Karpas-422 (cell line): ENCODE data around the gene GSX2. TPM values are rescaled to one million over a fixed set of nuclear protein-coding genes. Genes with fewer than 3 reads are reported as not detected.

Experiments
- DNase-seq: peaks from one replicate; pipeline ENCODE4 v3.0.0-alpha.2; 2015
- H2AFZ ChIP-seq: fragments of 200-600 bp; sonication (generic); 2 replicates; pipeline ENCODE4 v1.6.1; 2014; ENCODE audit warnings: antibody characterized with exemption, low read length, mixed read lengths
- H3K27ac ChIP-seq: fragments of 200-600 bp; sonication (generic); 2 replicates; pipeline ENCODE4 v1.5.1; 2014; ENCODE audit warnings: mild to moderate bottlenecking, low read length, moderate library complexity
- H3K27me3 ChIP-seq: fragments of 200-600 bp; sonication (generic); 2 replicates; pipeline ENCODE4 v1.6.1; 2014; ENCODE audit warnings: low read length, mixed read lengths
- H3K36me3 ChIP-seq: fragments of 200-600 bp; sonication (generic); 2 replicates; pipeline ENCODE4 v1.6.1; 2014; ENCODE audit warnings: low read length, mixed read lengths; ENCODE audit not compliant: insufficient read depth
- H3K4me1 ChIP-seq: fragments of 200-600 bp; sonication (generic); 2 replicates; pipeline ENCODE4 v1.6.1; 2014; ENCODE audit warnings: mild to moderate bottlenecking, low read length, mixed read lengths
- H3K4me2 ChIP-seq: fragments of 200-600 bp; sonication (generic); 2 replicates; pipeline ENCODE4 v1.6.1; 2014; ENCODE audit warnings: low read length, low read depth, mild to moderate bottlenecking; ENCODE audit not compliant: poor library complexity, severe bottlenecking
- H3K4me3 ChIP-seq: fragments of 200-600 bp; sonication (generic); 2 replicates; pipeline ENCODE4 v1.5.1; 2014; ENCODE audit warnings: mild to moderate bottlenecking, antibody characterized with exemption, low read length, mixed read lengths
- H3K79me2 ChIP-seq: fragments of 200-600 bp; sonication (generic); 2 replicates; pipeline ENCODE4 v1.6.1; 2014; ENCODE audit warnings: mild to moderate bottlenecking, low read length, mixed read lengths
- H3K9ac ChIP-seq: fragments of 200-600 bp; sonication (generic); 2 replicates; pipeline ENCODE4 v1.6.0; 2014; ENCODE audit warnings: low read length
- H3K9me2 ChIP-seq: fragments of 200-600 bp; sonication (generic), shearing (Covaris generic); replicated peaks from 2 replicates; pipeline ENCODE4 v1.6.0; 2014; ENCODE audit warnings: mild to moderate bottlenecking, low read length, moderate library complexity; ENCODE audit not compliant: insufficient read depth
- H3K9me3 ChIP-seq: fragments of 300-700, 200-600 bp; sonication (generic); 2 replicates; pipeline ENCODE4 v1.6.1; 2014; ENCODE audit warnings: low read length, mixed read lengths
- H4K20me1 ChIP-seq: fragments of 200-600 bp; sonication (generic); 2 replicates; pipeline ENCODE4 v1.6.1; 2014; ENCODE audit warnings: mild to moderate bottlenecking, antibody characterized with exemption, low read length, low read depth; ENCODE audit not compliant: insufficient read depth
- total RNA-seq: library from RNA; depleted of rRNA; stranded (reverse); fragments of >200 nt; shearing (Covaris generic); gene quantifications from 2 replicates; pipeline ENCODE4 v1.2.3, GENCODE V29; 2014; ENCODE audit warnings: low replicate concordance

GSX2 gene
- total RNA-seq, 1 experiment from 2014 or later = 9.5 TPM

GRCh38 chr4:54094451-54094850 lies 5.5 kb upstream of the GSX2 start:
- H3K9ac ChIP-seq = no peak overlapping the region
- peaks cover 60% of the 10 kb centered on the region for H3K4me1 ChIP-seq
- H3K9me2 ChIP-seq = no peaks in the 10 kb centered on the region
- H3K4me3 ChIP-seq = no peak overlapping the region
- H3K79me2 ChIP-seq = peaks cover 4% of the 10 kb centered on the region; the same call in 1 of the 2 replicates
- H3K36me3 ChIP-seq = no peaks in the 10 kb centered on the region; the same call in 1 of the 2 replicates
- H2AFZ ChIP-seq = no peak overlapping the region
- no peak for DNase-seq
- no peaks in the 10 kb centered on the region for H4K20me1 ChIP-seq
- H3K27me3 ChIP-seq = no peaks in the 10 kb centered on the region
- H3K4me2 ChIP-seq = no peak overlapping the region
- no peaks in the 10 kb centered on the region for H3K9me3 ChIP-seq
- H3K27ac ChIP-seq = no peak overlapping the region

- peaks cover 4% of the 10 kb centered on the region; the same call in 1 of the 2 replicates for H3K79me2 ChIP-seq
- DNase-seq = no peak
- peaks cover 65% of the 10 kb centered on the region for H3K4me1 ChIP-seq
- H3K9ac ChIP-seq = no peak overlapping the region
- H3K4me2 ChIP-seq = no peak overlapping the region
- H3K36me3 ChIP-seq = no peaks in the 10 kb centered on the region
- no peaks in the 10 kb centered on the region for H3K27me3 ChIP-seq
- H2AFZ ChIP-seq = peak overlapping the region; percentile 9; the same call in 1 of the 2 replicates
- no peaks in the 10 kb centered on the region for H3K9me3 ChIP-seq
- no peak overlapping the region for H3K4me3 ChIP-seq
- no peak overlapping the region for H3K27ac ChIP-seq
- no peaks in the 10 kb centered on the region for H4K20me1 ChIP-seq
- no peaks in the 10 kb centered on the region for H3K9me2 ChIP-seq
Measured at GRCh38 chr4:54095110-54095825, 4.7 kb upstream of the GSX2 start.

- H3K27ac ChIP-seq = no peak overlapping the region
- H4K20me1 ChIP-seq = no peaks in the 10 kb centered on the region
- H3K4me3 ChIP-seq = no peak overlapping the region
- H3K9me2 ChIP-seq = no peaks in the 10 kb centered on the region
- no peaks in the 10 kb centered on the region for H3K79me2 ChIP-seq
- H3K4me1 ChIP-seq = peaks cover 65% of the 10 kb centered on the region
- H3K9me3 ChIP-seq = no peaks in the 10 kb centered on the region
- DNase-seq = no peak
- no peak overlapping the region for H3K9ac ChIP-seq
- no peak overlapping the region for H2AFZ ChIP-seq
- H3K27me3 ChIP-seq = no peaks in the 10 kb centered on the region
- no peaks in the 10 kb centered on the region; the same call in 1 of the 2 replicates for H3K36me3 ChIP-seq
- H3K4me2 ChIP-seq = no peak overlapping the region
Measured at GRCh38 chr4:54096295-54096962, 3.5 kb upstream of the GSX2 start.

- Histone ChIP-seq H3K9me2 (no peaks in the 10 kb centered on the region), H3K27me3 (no peaks in the 10 kb centered on the region), H3K9ac (no peak overlapping the region), H3K4me1 (peaks cover 65% of the 10 kb centered on the region), H3K79me2 (no peaks in the 10 kb centered on the region), H3K9me3 (no peaks in the 10 kb centered on the region), H3K27ac (no peak overlapping the region), H3K4me2 (no peak overlapping the region), H3K36me3 (no peaks in the 10 kb centered on the region; the same call in 1 of the 2 replicates), H4K20me1 (no peaks in the 10 kb centered on the region), H3K4me3 (no peak overlapping the region), H2AFZ (no peak overlapping the region)
- no peak for DNase-seq
Measured at GRCh38 chr4:54097152-54097551, 2.8 kb upstream of the GSX2 start.

- Histone ChIP-seq H3K4me2 (peak overlapping the region; percentile 79), H3K9ac (peak overlapping the region; percentile 78), H3K4me1 (peaks cover 61% of the 10 kb centered on the region), H3K9me3 (no peaks in the 10 kb centered on the region), H3K36me3 (no peaks in the 10 kb centered on the region; the same call in 1 of the 2 replicates), H3K27ac (no peak overlapping the region), H3K79me2 (no peaks in the 10 kb centered on the region), H3K4me3 (peak overlapping the region; percentile 72; the same call in 1 of the 2 replicates), H3K9me2 (no peaks in the 10 kb centered on the region), H3K27me3 (no peaks in the 10 kb centered on the region), H4K20me1 (no peaks in the 10 kb centered on the region), H2AFZ (no peak overlapping the region)
- no peak for DNase-seq
Measured at GRCh38 chr4:54098375-54098774, 1.6 kb upstream of the GSX2 start.

GRCh38 chr4:54099287-54099747 lies 646 bp upstream of the GSX2 start:
- H3K9me2 ChIP-seq = no peaks in the 10 kb centered on the region
- peak overlapping the region; percentile 99 for H2AFZ ChIP-seq

GRCh38 chr4:54100595-54101189 lies 729 bp downstream of the GSX2 start:
- Histone ChIP-seq H3K4me2 (peak overlapping the region; percentile 79), H3K4me3 (peak overlapping the region; percentile 72)

More at GRCh38 chr4:54099287-54099747, 646 bp upstream of the GSX2 start:
- peak overlapping the region; percentile 75 for H3K27ac ChIP-seq
- DNase-seq = peak; percentile 63
- peaks cover 60% of the 10 kb centered on the region for H3K4me1 ChIP-seq
- H3K9ac ChIP-seq = peak overlapping the region; percentile 78
- no peaks in the 10 kb centered on the region for H3K27me3 ChIP-seq
- no peaks in the 10 kb centered on the region; the same call in 1 of the 2 replicates for H3K36me3 ChIP-seq
- no peaks in the 10 kb centered on the region for H3K79me2 ChIP-seq
- H3K4me2 ChIP-seq = peak overlapping the region; percentile 79
- H3K9me3 ChIP-seq = no peaks in the 10 kb centered on the region
- H4K20me1 ChIP-seq = no peaks in the 10 kb centered on the region
- H3K4me3 ChIP-seq = peak overlapping the region; percentile 72

More at GRCh38 chr4:54100595-54101189, 729 bp downstream of the GSX2 start:
- Histone ChIP-seq H3K9me2 (no peaks in the 10 kb centered on the region), H3K9ac (peak overlapping the region; percentile 78), H2AFZ (peak overlapping the region; percentile 99; the same call in 1 of the 2 replicates), H3K27ac (no peak overlapping the region), H3K27me3 (no peaks in the 10 kb centered on the region), H3K36me3 (no peaks in the 10 kb centered on the region; the same call in 1 of the 2 replicates), H3K4me1 (peaks cover 63% of the 10 kb centered on the region), H3K79me2 (no peaks in the 10 kb centered on the region), H4K20me1 (no peaks in the 10 kb centered on the region), H3K9me3 (no peaks in the 10 kb centered on the region)
- peak; percentile 66 for DNase-seq
